ENCODE measurements around the gene ETV3.

ETV3 gene

GRCh38 chr1:157135646-157136045 is 2.5 kb downstream of the ETV3 start:
- no peak for TF ChIP-seq CTCF (IDR thresholded peaks at IDR 0.05; ENCODE audit: borderline replicate concordance, control extremely low read depth, extremely low read depth, insufficient read depth, missing control alignments)
- no peak for DNase-seq (ENCODE audit: low spot score)
- in situ Hi-C loops (cut with MboI; ENCODE audit: low sequenced_read_pairs, unreplicated experiment): no loop called here

GRCh38 chr1:157135070-157135469 is 3.1 kb downstream of the ETV3 start:
- no peak for DNase-seq (ENCODE audit: low spot score)
- TF ChIP-seq CTCF (IDR thresholded peaks at IDR 0.05; ENCODE audit: borderline replicate concordance, control extremely low read depth, extremely low read depth, insufficient read depth, missing control alignments): no peak
- in situ Hi-C loops (cut with MboI; ENCODE audit: low sequenced_read_pairs, unreplicated experiment): no loop called here

- TF ChIP-seq CTCF (IDR thresholded peaks at IDR 0.05; ENCODE audit: borderline replicate concordance, control extremely low read depth, extremely low read depth, insufficient read depth, missing control alignments): no peak
- DNase-seq (ENCODE audit: low spot score): no peak
Observed at GRCh38 chr1:157134442-157134841, 3.8 kb downstream of the ETV3 start.

GRCh38 chr1:157133426-157133825 is 4.8 kb downstream of the ETV3 start:
- DNase-seq (ENCODE audit: low spot score): no peak
- in situ Hi-C loops (cut with MboI; ENCODE audit: low sequenced_read_pairs, unreplicated experiment): no loop called here
- TF ChIP-seq CTCF (IDR thresholded peaks at IDR 0.05; ENCODE audit: borderline replicate concordance, control extremely low read depth, extremely low read depth, insufficient read depth, missing control alignments): no peak

More at GRCh38 chr1:157134442-157134841, 3.8 kb downstream of the ETV3 start:
- in situ Hi-C loops (cut with MboI; ENCODE audit: low sequenced_read_pairs, unreplicated experiment): no loop called here

- in situ Hi-C loops (cut with MboI; ENCODE audit: low sequenced_read_pairs, unreplicated experiment): no loop called here
- no peak for TF ChIP-seq CTCF (IDR thresholded peaks at IDR 0.05; ENCODE audit: borderline replicate concordance, control extremely low read depth, extremely low read depth, insufficient read depth, missing control alignments)
- DNase-seq (ENCODE audit: low spot score): no peak
Observed at GRCh38 chr1:157132616-157133167, 5.5 kb downstream of the ETV3 start.

- TF ChIP-seq CTCF (IDR thresholded peaks at IDR 0.05; ENCODE audit: borderline replicate concordance, control extremely low read depth, extremely low read depth, insufficient read depth, missing control alignments): no peak
- in situ Hi-C loops (cut with MboI; ENCODE audit: low sequenced_read_pairs, unreplicated experiment): no loop called here
- no peak for DNase-seq (ENCODE audit: low spot score)
Observed at GRCh38 chr1:157132111-157132510, 6.1 kb downstream of the ETV3 start.
